SK-N-SH (cell line): ENCODE data around the gene SLC25A26. TPM values are rescaled to one million over a fixed set of nuclear protein-coding genes. Genes with fewer than 3 reads are reported as not detected.

Experiments used
- CTCF ChIA-PET: fragments of 300-600, 350-600 bp; formaldehyde crosslinking; extraction: SDS; loops from one replicate; lab custom pipeline; 2021; lab: Yijun Ruan, JAX
- POLR2A ChIA-PET: fragments of 350-600 bp; sonication (Branson Sonifier 250); formaldehyde crosslinking; extraction: SDS; loops from one replicate; lab custom pipeline; 2020; ENCODE audit warnings: antibody characterized with exemption, inconsistent platforms; lab: Yijun Ruan, JAX
- DNase-seq: peaks from one replicate; pipeline ENCODE4 v3.0.0; 2012
- H2AFZ ChIP-seq: fragments of 200-600 bp; sonication (generic); 2 replicates; pipeline ENCODE4 v1.8.1; 2016; ENCODE audit warnings: antibody characterized with exemption, mild to moderate bottlenecking, low read depth
- H3F3A ChIP-seq: fragments of 200-600 bp; sonication (generic); replicated peaks from 2 replicates; pipeline ENCODE3; 2016; ENCODE audit warnings: antibody characterized with exemption, mild to moderate bottlenecking; ENCODE audit not compliant: insufficient read depth
- H3K27ac ChIP-seq, 2 experiments: fragments of 200-500 bp in 1 of 2; fragments of 200-600 bp in 1 of 2; sonication (Bioruptor generic) in 1 of 2; sonication (generic), shearing (Covaris generic) in 1 of 2; 2 replicates each; pipeline versions ENCODE4 v1.5.1 to v1.6.1; 2014 to 2016; ENCODE audit warnings: low read depth in 2 of 2, inconsistent platforms in 1 of 2, low read length in 1 of 2, mild to moderate bottlenecking in 1 of 2, mixed read lengths in 1 of 2
- H3K27me3 ChIP-seq: fragments of 200-600 bp; sonication (generic), shearing (Covaris generic); 2 replicates; pipeline ENCODE4 v1.6.1; 2016; ENCODE audit warnings: mixed run types; ENCODE audit not compliant: insufficient read depth
- H3K36me3 ChIP-seq, 2 experiments: fragments of 200-500 bp in 1 of 2; fragments of 200-600 bp in 1 of 2; sonication (Bioruptor generic) in 1 of 2; sonication (generic) in 1 of 2; replicated peaks in 1 of 2; 2 replicates each; pipeline versions ENCODE3 to v1.5.1; 2014 to 2016; ENCODE audit warnings: low read length in 1 of 2, mild to moderate bottlenecking in 1 of 2; ENCODE audit not compliant: insufficient read depth in 2 of 2, control insufficient read depth in 1 of 2
- H3K4me1 ChIP-seq, 2 experiments: fragments of 200-500 bp in 1 of 2; fragments of 200-600 bp in 1 of 2; sonication (Bioruptor generic) in 1 of 2; sonication (generic), shearing (Covaris generic) in 1 of 2; 2 replicates each; pipeline versions ENCODE4 v1.5.1 to v1.6.1; 2014 to 2016; ENCODE audit warnings: low read depth in 1 of 2, low read length in 1 of 2, mixed run types in 1 of 2; ENCODE audit not compliant: insufficient read depth in 2 of 2, control insufficient read depth in 1 of 2
- H3K4me2 ChIP-seq: fragments of 200-600 bp; sonication (generic), shearing (Covaris generic); 2 replicates; pipeline ENCODE4 v1.6.1; 2017; ENCODE audit warnings: mixed run types
- H3K4me3 ChIP-seq, 2 experiments: fragments of 200-500 bp in 1 of 2; fragments of 200-600 bp in 1 of 2; sonication (Bioruptor generic) in 1 of 2; sonication (generic), shearing (Covaris generic) in 1 of 2; 2 replicates each; pipeline versions ENCODE4 v1.5.1 to v1.8.1; 2014 to 2016; ENCODE audit warnings: low read depth in 2 of 2, inconsistent platforms in 1 of 2, low read length in 1 of 2, mild to moderate bottlenecking in 1 of 2, mixed read lengths in 1 of 2, moderate library complexity in 1 of 2
- H3K79me2 ChIP-seq: fragments of 200-600 bp; sonication (generic); 2 replicates; pipeline ENCODE4 v1.8.1; 2017; ENCODE audit warnings: mild to moderate bottlenecking; ENCODE audit not compliant: insufficient read depth
- H3K9ac ChIP-seq: fragments of 200-600 bp; sonication (generic); 2 replicates; pipeline ENCODE4 v1.6.1; 2017; ENCODE audit warnings: mixed run types
- H3K9me2 ChIP-seq: fragments of 200-600 bp; sonication (generic); 2 replicates; pipeline ENCODE4 v1.6.1; 2017; ENCODE audit warnings: mixed run types
- H3K9me3 ChIP-seq: fragments of 200-600 bp; sonication (generic); 2 replicates; pipeline ENCODE4 v1.6.1; 2017; ENCODE audit warnings: mixed run types, mild to moderate bottlenecking, moderate library complexity
- H4K20me1 ChIP-seq: fragments of 200-600 bp; sonication (generic); 2 replicates; pipeline ENCODE4 v1.6.1; 2017; ENCODE audit warnings: mild to moderate bottlenecking, mixed run types; ENCODE audit not compliant: insufficient read depth
- FOSL2 ChIP-seq: IDR thresholded peaks from 2 replicates; pipeline ENCODE4 v1.4.0; 2012; ENCODE audit warnings: low read depth, mild to moderate bottlenecking, moderate library complexity, borderline replicate concordance
- FOXM1 ChIP-seq: IDR thresholded peaks from 2 replicates; pipeline ENCODE4 v1.4.0; 2012; ENCODE audit warnings: low read depth, mild to moderate bottlenecking
- GABPA ChIP-seq: IDR thresholded peaks from 2 replicates; pipeline ENCODE4 v1.4.0; 2012; ENCODE audit warnings: low read depth, mild to moderate bottlenecking
- GATA2 ChIP-seq: sonication (generic); formaldehyde crosslinking; IDR thresholded peaks from 2 replicates; pipeline ENCODE4 v1.5.0; 2020; ENCODE audit warnings: mild to moderate bottlenecking, missing genetic modification reagents
- JUND ChIP-seq: IDR thresholded peaks from 2 replicates; pipeline ENCODE4 v1.4.0; 2012
- MXI1 ChIP-seq: IDR thresholded peaks from 2 replicates; pipeline ENCODE4 v1.6.1; 2012; ENCODE audit warnings: mild to moderate bottlenecking, low read depth, low read length, improper control_type of control experiment
- NFIC ChIP-seq: IDR thresholded peaks from 2 replicates; pipeline ENCODE4 v1.4.0; 2012; ENCODE audit warnings: borderline replicate concordance
- NRF1 ChIP-seq: IDR thresholded peaks from 2 replicates; pipeline ENCODE4 v1.6.1; 2012; ENCODE audit warnings: low read depth, mild to moderate bottlenecking, low read length
- PBX3 ChIP-seq: IDR thresholded peaks from 2 replicates; pipeline ENCODE4; 2012
- RAD21 ChIP-seq: IDR thresholded peaks from 2 replicates; pipeline ENCODE4 v1.6.1; 2012; ENCODE audit warnings: mild to moderate bottlenecking, low read length
- RCOR1 ChIP-seq: fragments of 150-350 bp; IDR thresholded peaks from 2 replicates; pipeline ENCODE4 v1.6.1; 2017; ENCODE audit warnings: antibody characterized with exemption, low read length
- REST ChIP-seq: IDR thresholded peaks from 2 replicates; pipeline ENCODE4 v1.6.1; 2012; ENCODE audit warnings: mild to moderate bottlenecking, low read depth, low read length, moderate library complexity
- RFX5 ChIP-seq: IDR thresholded peaks from 2 replicates; pipeline ENCODE4 v1.6.1; 2012; ENCODE audit warnings: mild to moderate bottlenecking, improper control_type of control experiment, low read length
- RXRA ChIP-seq: IDR thresholded peaks from 2 replicates; pipeline ENCODE4 v1.4.0; 2012; ENCODE audit warnings: low read depth, mild to moderate bottlenecking, borderline replicate concordance
- TEAD4 ChIP-seq: IDR thresholded peaks from 2 replicates; pipeline ENCODE4 v1.4.0; 2012; ENCODE audit warnings: mild to moderate bottlenecking, borderline replicate concordance; ENCODE audit not compliant: insufficient read depth
- USF1 ChIP-seq: IDR thresholded peaks from 2 replicates; pipeline ENCODE4 v1.4.0; 2012; ENCODE audit warnings: low read depth, borderline replicate concordance
- YY1 ChIP-seq: IDR thresholded peaks from 2 replicates; pipeline ENCODE4 v1.4.0; 2012; ENCODE audit warnings: low read depth, mild to moderate bottlenecking
- polyA plus RNA-seq, 3 experiments: library from polyadenylated mRNA; depleted of rRNA; stranded (reverse); fragments of >200 nt; gene quantifications; 2 replicates each; pipeline ENCODE4 v1.2.3, GENCODE V29; 2012
- TF ChIP-seq, protein P1 (sequence below): IDR thresholded peaks from 2 replicates; pipeline ENCODE4 v1.4.0; 2012; ENCODE audit warnings: low read depth
- TF ChIP-seq, protein P2 (sequence below): IDR thresholded peaks from 2 replicates; pipeline ENCODE4 v1.4.0; 2012; ENCODE audit warnings: low read depth, borderline replicate concordance
- TF ChIP-seq, protein P3 (sequence below): fragments of 150-350 bp; IDR thresholded peaks from 2 replicates; pipeline ENCODE4 v1.6.1; 2016; ENCODE audit warnings: mild to moderate bottlenecking, low read depth, low read length

Gene SLC25A26
- polyA plus RNA-seq, 1 of the 3 experiments (the other 2 are of a cell fraction): 31.8 TPM

- H3K79me2 ChIP-seq: no peaks in the 10 kb centered on the region; the same call in 1 of the 2 replicates
- no peak overlapping the region for H3K9ac ChIP-seq
- ChIA-PET CTCF (interaction anchor here (1.5 kb wide), 1 partner anchor 438 kb away, joined by 3 read pairs; no protein-coding TSS in a partner anchor), POLR2A (no interaction called here)
- H3K9me3 ChIP-seq: no peaks in the 10 kb centered on the region
- no peak for DNase-seq
- H3K4me1 ChIP-seq: no peaks in the 10 kb centered on the region
- peaks cover 0 to 31% of the 10 kb centered on the region in 2 experiments for H3K36me3 ChIP-seq
- H4K20me1 ChIP-seq: no peaks in the 10 kb centered on the region
- no peaks in the 10 kb centered on the region for H3K27me3 ChIP-seq
- no peak overlapping the region for H3K27ac ChIP-seq
- H3K9me2 ChIP-seq: no peaks in the 10 kb centered on the region
- no peak overlapping the region for H3K4me2 ChIP-seq
- H3F3A ChIP-seq: no peaks in the 10 kb centered on the region
- no peak overlapping the region for H3K4me3 ChIP-seq
- no peak overlapping the region for H2AFZ ChIP-seq
- TF ChIP-seq FOSL2: no peak
- no peak for TF ChIP-seq MXI1
- no peak for TF ChIP-seq RFX5
- TF ChIP-seq PBX3: no peak
- TF ChIP-seq, protein P1, sequence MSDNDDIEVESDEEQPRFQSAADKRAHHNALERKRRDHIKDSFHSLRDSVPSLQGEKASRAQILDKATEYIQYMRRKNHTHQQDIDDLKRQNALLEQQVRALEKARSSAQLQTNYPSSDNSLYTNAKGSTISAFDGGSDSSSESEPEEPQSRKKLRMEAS: no peak
- no peak for TF ChIP-seq RCOR1
- no peak for TF ChIP-seq RAD21
- no peak for TF ChIP-seq GABPA
- no peak for TF ChIP-seq TEAD4
- no peak for TF ChIP-seq NRF1
- TF ChIP-seq, protein P2, sequence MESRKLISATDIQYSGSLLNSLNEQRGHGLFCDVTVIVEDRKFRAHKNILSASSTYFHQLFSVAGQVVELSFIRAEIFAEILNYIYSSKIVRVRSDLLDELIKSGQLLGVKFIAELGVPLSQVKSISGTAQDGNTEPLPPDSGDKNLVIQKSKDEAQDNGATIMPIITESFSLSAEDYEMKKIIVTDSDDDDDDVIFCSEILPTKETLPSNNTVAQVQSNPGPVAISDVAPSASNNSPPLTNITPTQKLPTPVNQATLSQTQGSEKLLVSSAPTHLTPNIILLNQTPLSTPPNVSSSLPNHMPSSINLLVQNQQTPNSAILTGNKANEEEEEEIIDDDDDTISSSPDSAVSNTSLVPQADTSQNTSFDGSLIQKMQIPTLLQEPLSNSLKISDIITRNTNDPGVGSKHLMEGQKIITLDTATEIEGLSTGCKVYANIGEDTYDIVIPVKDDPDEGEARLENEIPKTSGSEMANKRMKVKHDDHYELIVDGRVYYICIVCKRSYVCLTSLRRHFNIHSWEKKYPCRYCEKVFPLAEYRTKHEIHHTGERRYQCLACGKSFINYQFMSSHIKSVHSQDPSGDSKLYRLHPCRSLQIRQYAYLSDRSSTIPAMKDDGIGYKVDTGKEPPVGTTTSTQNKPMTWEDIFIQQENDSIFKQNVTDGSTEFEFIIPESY: no peak
- TF ChIP-seq YY1: no peak
- no peak for TF ChIP-seq FOXM1
- no peak for TF ChIP-seq GATA2 (CRISPR knock-in tag)
- no peak for TF ChIP-seq USF1
- no peak for TF ChIP-seq REST
- TF ChIP-seq RXRA: no peak
- TF ChIP-seq, protein P3, sequence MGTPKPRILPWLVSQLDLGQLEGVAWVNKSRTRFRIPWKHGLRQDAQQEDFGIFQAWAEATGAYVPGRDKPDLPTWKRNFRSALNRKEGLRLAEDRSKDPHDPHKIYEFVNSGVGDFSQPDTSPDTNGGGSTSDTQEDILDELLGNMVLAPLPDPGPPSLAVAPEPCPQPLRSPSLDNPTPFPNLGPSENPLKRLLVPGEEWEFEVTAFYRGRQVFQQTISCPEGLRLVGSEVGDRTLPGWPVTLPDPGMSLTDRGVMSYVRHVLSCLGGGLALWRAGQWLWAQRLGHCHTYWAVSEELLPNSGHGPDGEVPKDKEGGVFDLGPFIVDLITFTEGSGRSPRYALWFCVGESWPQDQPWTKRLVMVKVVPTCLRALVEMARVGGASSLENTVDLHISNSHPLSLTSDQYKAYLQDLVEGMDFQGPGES: no peak
- TF ChIP-seq JUND: no peak
- TF ChIP-seq NFIC: no peak
Measured at GRCh38 chr3:66385066-66385465, 164.3 kb downstream of the SLC25A26 start.
